HPDE6-E6E7 (cell line): Measurements from ENCODE around the gene PARD3.
"Not testable (repeated sequence)": the region's sequence is repeated elsewhere in the genome, so short reads cannot be mapped to it uniquely, and the experiment has no call there.

Experiments used
- DNase-seq: peaks from one replicate; pipeline ENCODE4 v3.0.0; 2011; ENCODE audit warnings: missing footprints; ENCODE audit errors: extremely low spot score

PARD3 gene

GRCh38 chr10:34766811-34767494 is 48.1 kb downstream of the PARD3 start:
- DNase-seq, result no peak

- no peak for DNase-seq
These were observed 48.9 kb downstream of the PARD3 start for GRCh38 chr10:34766266-34766600.

DNA sequence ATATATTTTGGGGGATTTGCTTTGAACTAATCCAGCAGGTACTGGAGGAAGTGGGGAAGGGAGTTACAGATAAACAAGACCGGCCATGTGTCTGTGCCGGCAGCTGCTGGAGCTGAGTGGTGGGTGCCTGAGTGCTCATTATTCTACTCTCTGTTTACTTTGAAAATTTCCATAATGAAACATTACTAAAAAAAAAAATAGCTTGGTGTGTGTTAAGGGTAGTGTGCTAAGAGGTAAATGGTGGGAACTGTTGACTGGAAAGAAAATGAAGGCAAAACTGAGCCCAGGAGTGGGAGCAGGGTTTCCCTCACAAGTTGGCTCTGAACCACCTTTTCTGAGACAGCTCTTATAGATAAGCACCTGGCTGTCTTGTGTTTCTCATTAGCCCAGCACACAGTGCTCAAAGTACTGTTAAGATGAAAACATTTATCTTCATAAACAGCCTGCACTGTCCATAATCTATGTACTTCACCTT is 50.6 kb downstream of the PARD3 start:
- no peak for DNase-seq

- DNase-seq, result no peak
These were observed 52.3 kb downstream of the PARD3 start for GRCh38 chr10:34762603-34763299.

GRCh38 chr10:34762156-34762555 is 52.9 kb downstream of the PARD3 start:
- DNase-seq, result no peak

GRCh38 chr10:34761453-34761852 is 53.6 kb downstream of the PARD3 start:
- no peak for DNase-seq

DNA sequence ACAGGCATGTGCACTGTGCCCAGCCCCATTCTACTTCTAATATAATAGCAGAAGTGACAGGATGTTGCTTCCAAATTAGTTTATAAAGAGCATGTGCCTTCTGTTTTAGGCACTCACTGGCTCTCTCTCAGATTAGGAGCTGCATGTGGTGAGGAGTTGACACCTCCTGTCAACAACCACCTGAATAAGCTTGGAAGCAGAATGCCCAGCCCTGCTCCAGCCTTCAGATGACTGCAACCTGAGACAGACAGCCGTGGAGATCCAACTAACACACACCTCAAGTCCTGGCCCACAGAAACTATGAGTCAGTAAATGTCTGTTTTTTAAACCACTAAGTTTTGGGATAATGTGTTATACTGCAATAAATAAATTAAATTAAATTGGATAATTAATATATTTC is 54.5 kb downstream of the PARD3 start:
- DNase-seq, result no peak

GRCh38 chr10:34759837-34760215 is 55.3 kb downstream of the PARD3 start:
- no peak for DNase-seq

DNA sequence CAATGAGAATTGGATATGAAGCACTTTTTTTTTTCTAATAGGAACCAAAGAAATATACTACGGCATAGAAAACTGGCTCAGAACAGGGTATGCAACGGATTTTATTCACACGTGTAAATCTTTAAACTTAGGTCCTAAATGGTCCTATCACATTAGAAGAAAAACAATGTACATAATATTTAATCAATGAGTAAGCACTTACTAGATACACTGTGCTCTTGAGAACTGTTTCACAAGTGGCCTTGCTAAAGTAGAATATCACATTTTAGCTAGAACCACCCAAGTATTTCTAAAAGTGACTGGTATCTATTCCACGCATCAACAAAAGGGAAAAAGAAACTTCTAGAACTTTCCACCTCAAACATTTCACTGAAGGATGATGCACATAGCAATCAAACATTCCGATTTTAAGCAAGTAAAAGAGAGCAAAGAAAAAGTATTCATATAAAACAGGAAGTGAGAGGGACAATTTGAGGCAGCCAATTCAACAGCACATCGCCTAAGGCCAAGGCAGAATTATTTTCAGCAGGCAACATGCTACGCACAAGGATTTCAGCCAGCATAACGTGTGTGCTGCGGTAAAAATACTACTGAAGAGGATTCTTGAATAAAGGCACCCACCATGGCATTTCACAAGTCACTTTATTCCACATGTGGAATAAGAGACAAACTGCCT is 55.8 kb downstream of the PARD3 start:
- no peak for DNase-seq

- DNase-seq, result peak; percentile 47
These were observed 56.6 kb downstream of the PARD3 start for GRCh38 chr10:34758447-34758996.

GRCh38 chr10:34757933-34758332 is 57.2 kb downstream of the PARD3 start:
- no peak for DNase-seq

DNA sequence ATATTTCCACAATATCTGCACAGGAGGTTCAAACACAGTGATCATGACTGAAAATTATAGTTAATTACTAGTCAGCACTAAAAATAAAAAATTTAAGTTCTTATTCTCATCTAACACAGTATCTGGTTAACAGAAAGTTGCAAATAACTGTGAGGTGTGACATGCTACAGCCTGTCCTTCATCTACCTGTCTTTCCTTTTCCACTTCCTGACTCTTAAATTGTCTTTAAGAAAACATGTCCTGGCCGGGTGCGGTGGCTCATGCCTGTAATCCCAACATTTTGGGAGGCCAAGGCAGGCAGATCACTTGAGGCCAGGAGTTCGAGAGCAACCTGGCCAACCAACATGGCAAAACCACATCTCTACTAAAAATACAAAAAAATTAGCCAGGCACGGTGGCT is 57.9 kb downstream of the PARD3 start:
- DNase-seq, result not testable (repeated sequence)

DNA sequence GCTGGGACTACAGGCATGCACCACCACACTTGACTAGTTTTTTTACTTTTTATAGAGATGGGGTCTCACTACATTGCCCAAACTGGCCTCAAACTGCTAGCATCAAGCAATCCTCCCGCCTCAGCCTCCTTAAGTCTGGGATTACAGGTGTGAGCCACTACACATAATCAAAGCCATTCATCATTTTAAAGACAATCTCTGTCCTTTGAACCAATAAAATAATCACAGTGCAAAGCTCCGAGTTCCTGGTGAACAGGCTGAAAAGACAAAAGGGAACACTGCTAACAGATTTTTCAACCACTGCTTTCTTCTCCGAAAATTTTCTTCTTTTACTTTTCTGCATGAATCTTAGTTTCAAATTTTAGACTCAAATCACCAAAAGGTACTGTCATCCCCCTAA is 58.5 kb downstream of the PARD3 start:
- no peak for DNase-seq

DNA sequence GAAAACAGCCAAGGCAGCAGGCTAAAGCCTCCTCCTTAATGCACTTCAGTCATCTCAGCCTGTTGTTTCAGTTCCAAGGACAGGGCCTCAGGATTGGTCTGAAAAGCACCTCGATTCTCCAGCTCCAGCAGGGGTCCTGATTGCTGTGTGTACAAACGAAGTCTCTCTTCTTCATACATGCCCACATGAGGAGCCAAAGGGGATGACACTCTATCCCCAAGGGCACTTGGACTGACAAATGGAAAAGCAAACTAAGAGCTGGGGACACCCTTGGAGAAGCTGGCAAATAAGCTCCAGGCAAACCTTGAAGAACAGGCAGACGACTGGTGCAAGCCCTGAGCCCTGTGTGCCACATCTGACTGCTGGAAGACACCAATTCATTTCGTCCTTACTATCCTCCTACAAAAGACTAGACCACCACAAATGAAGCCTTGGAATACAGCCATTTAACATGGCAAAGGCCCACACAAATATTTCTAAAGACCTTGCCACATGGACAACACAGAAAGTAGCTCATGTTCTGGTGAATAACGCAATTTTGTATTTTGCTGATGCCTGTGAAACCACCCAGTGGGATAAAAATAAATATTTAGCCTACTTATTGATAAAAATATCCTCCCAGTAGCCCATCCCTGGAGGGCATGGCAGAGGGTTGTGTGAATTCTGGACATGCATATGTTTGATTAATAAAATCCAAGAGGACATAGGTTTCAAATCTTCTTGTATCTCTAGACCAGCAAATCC is 61.9 kb downstream of the PARD3 start:
- no peak for DNase-seq

GRCh38 chr10:34751272-34751671 is 63.8 kb downstream of the PARD3 start:
- DNase-seq, result no peak

DNA sequence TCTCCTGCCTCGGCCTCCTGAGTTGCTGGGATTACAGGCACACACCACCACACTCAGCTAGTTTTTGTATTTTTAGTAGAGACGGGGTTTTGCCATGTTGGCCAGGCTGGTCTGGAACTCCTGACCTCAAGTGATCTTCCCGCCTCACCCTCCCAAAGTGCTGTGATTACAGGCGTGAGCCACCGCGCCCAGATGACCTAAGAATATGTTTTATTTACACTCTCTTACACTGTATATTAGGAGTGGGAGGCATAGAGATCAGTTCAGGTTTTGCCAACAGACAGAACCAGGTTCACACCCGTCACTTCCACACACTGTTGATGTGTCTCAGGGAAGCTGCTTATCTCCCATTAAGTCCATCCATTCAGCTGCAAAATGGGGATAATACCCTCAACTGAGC is 64.3 kb downstream of the PARD3 start:
- not testable (repeated sequence) for DNase-seq

- DNase-seq, result no peak
These were observed 66.3 kb downstream of the PARD3 start for GRCh38 chr10:34748767-34749166.

GRCh38 chr10:34748357-34748756 is 66.7 kb downstream of the PARD3 start:
- DNase-seq, result no peak

DNA sequence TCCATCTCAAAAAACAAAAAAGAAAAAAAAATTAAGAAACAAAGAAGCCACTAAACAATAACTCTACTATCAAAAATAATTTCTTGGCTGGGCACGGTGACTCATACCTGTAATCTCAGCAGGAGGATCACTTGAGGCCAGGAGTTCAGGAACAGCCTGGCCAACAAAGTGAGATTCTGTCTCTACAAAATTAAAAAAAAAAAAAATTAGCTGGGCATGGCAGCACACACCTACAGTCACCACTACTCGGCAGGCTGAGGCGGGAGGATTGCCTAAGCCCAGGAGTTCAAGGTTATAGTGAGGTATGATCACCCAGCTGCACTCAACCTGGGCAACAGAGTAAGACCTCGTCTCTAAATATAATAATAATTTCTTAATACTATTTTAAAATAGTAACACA is 69.0 kb downstream of the PARD3 start:
- no peak for DNase-seq

- no peak for DNase-seq
These were observed 69.9 kb downstream of the PARD3 start for GRCh38 chr10:34745244-34745643.

GRCh38 chr10:34744590-34744989 is 70.5 kb downstream of the PARD3 start:
- no peak for DNase-seq

DNA sequence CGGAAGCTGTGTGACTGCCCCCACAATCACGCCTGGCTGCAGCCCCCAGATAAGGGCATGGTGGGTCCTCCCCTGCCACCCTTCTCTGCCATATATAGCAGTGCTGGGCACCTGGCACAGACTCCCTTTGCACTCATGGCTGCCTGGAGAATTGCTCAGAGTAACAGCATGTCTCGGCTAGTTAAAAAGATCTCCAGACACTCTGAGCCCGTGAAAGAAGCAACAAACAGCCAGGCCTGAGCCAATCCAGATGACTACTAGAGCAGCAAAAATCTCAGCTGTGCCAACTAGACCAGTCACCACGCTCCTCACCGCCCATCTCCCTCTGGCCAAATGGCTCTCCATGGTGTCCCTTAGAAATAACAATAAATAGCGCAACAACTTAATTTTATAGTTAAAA is 71.3 kb downstream of the PARD3 start:
- DNase-seq, result no peak
